ENCODE measurements around the gene NDUFAF4. TPM values are rescaled to one million over a fixed set of nuclear protein-coding genes. Genes with fewer than 3 reads are reported as not detected.
A peak's percentile ranks its signal among the peaks of the same experiment; 100 is the strongest.

NDUFAF4 gene
- total and polyA plus RNA-seq, 7 donors = 15.1 to 38.1 (median 29.9) TPM

DNA sequence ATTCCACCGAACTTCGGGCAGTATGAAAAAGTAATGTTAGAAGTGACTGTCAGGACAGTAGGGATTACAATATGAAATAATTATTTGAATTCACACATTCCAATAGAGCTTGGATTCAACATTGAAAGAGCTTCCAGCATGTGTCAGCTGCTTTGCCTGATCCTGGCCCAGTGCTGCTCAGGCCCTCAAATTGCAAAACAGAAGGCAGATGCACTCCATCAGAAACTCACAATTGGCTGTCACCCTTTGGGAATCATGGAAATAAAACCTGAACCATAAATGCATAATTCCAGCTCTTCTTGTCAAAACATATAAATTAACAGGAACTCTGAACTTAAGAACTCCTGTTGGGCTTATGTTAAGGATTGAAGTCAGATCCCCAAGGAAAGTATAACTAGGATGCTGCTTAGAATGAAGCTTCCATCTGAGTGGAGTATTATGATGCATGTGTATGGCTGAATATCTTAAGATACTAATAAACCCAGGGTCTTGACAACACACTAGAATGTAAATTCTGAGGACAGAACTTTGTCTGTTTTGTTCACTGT, 1.8 kb upstream of the NDUFAF4 start:
- peak overlapping the region; percentile 89 to 95 (median 92) for H3K27ac ChIP-seq
- intact Hi-C loops (cut with DNase I) = loop anchor here (2.0 to 10.0 kb wide), 2 partner anchors 159 to 385 kb away; partner anchors contain the start of gene MMS22L

DNA sequence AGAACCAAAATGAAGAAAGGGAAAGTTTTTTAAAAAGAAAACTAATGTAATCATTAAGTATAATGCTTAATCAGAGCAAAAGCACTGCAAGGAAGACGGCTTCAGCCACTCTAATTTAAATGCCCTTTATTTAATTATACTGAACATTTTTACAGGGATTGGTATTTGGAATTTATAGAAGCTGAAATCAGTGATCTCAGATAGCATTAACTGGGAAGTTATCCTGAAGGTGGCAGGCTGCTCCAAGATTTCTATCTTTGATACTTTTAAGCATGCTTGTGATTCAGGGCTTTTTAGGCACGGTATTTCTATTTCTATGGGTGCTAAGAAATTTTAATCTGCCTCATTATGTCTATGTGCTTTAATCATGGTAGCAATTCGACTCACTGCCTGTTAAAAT, 1.3 kb upstream of the NDUFAF4 start:
- TF ChIP-seq, protein P1, sequence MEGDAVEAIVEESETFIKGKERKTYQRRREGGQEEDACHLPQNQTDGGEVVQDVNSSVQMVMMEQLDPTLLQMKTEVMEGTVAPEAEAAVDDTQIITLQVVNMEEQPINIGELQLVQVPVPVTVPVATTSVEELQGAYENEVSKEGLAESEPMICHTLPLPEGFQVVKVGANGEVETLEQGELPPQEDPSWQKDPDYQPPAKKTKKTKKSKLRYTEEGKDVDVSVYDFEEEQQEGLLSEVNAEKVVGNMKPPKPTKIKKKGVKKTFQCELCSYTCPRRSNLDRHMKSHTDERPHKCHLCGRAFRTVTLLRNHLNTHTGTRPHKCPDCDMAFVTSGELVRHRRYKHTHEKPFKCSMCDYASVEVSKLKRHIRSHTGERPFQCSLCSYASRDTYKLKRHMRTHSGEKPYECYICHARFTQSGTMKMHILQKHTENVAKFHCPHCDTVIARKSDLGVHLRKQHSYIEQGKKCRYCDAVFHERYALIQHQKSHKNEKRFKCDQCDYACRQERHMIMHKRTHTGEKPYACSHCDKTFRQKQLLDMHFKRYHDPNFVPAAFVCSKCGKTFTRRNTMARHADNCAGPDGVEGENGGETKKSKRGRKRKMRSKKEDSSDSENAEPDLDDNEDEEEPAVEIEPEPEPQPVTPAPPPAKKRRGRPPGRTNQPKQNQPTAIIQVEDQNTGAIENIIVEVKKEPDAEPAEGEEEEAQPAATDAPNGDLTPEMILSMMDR (IDR thresholded peaks at IDR 0.05) = peak in 3 of 4 experiments; percentile 38 to 52 (median 42)
- TF ChIP-seq POLR2AphosphoS5 (IDR thresholded peaks at IDR 0.05) (no peak), EP300 (IDR thresholded peaks at IDR 0.05) (no peak), POLR2A (IDR thresholded peaks at IDR 0.05) (no peak)
- no peak for DNase-seq
- Histone ChIP-seq H3K27me3 (peaks cover 0 to 3% (median 0%) of the 10 kb centered on the region in 3 donors), H3K4me3 (peak overlapping the region in 2 of 4 donors; percentile 86 to 92), H3K36me3 (peaks cover 0 to 20% (median 0%) of the 10 kb centered on the region in 4 donors), H3K27ac (peak overlapping the region; percentile 89 to 95 (median 92)), H3K4me1 (peaks cover 2 to 41% (median 30%) of the 10 kb centered on the region in 4 donors), H3K9me3 (no peaks in the 10 kb centered on the region)
- intact Hi-C loops (cut with DNase I) = loop anchor here (2.0 to 10.0 kb wide), 2 partner anchors 160 to 386 kb away; partner anchors contain the start of gene MMS22L
- WGBS, 2 donors = 9 to 22% methylated on average over 3 of the region's 3 CpGs

More for the DNA sequence above, 1.8 kb upstream of the NDUFAF4 start:
- no peak for DNase-seq
- no peaks in the 10 kb centered on the region for H3K9me3 ChIP-seq
- no peak overlapping the region for H3K4me3 ChIP-seq
- H3K4me1 ChIP-seq = peaks cover 2 to 41% (median 29%) of the 10 kb centered on the region in 4 donors
- 79 to 88% methylated on average over 2 of the region's 2 CpGs for WGBS, 2 donors
- peaks cover 0 to 3% (median 0%) of the 10 kb centered on the region in 3 donors for H3K27me3 ChIP-seq
- peaks cover 0 to 15% (median 0%) of the 10 kb centered on the region in 4 donors for H3K36me3 ChIP-seq
- no peak for TF ChIP-seq EP300 (IDR thresholded peaks at IDR 0.05)
- TF ChIP-seq, protein P1 (IDR thresholded peaks at IDR 0.05) = no peak
- no peak for TF ChIP-seq POLR2A (IDR thresholded peaks at IDR 0.05)
- TF ChIP-seq POLR2AphosphoS5 (IDR thresholded peaks at IDR 0.05) = peak in 1 of 4 donors; percentile 33

DNA sequence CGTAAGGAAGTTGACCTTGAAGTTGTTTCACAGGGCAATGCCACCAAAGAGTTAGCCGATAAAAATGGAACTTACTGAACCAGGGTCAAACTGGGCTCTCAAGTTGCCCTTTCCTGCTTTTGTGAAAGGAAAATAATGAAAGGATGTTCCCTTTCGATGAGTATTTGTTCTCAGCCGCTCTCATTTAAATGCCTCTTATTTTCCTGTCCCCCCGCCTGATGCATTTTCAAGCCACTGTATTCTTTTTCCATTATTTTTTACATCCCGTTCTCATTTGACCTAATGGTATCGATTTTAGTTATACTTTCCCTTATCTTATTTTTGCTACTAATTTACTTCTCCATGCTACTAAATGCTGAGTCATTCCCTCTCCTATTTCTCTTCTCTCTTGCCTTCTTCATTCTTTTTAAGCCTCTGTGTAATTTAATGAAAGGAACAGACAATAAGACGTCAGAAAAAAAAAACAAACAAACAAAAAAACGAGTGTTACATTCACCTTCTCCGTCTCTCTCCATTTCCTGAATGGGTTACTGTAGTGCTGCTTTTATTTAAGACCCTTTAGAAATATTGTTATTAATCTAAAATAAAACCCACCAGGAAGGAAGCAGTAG, 655 bp upstream of the NDUFAF4 start:
- intact Hi-C loops (cut with DNase I) = loop anchor here (1.0 to 10.0 kb wide), 3 partner anchors 26 to 386 kb away; partner anchors contain the start of genes KLHL32 and MMS22L
- peaks cover 2 to 41% (median 31%) of the 10 kb centered on the region in 4 donors for H3K4me1 ChIP-seq
- H3K36me3 ChIP-seq = peaks cover 0 to 23% (median 0%) of the 10 kb centered on the region in 4 donors
- H3K27me3 ChIP-seq = no peaks in the 10 kb centered on the region
- H3K9me3 ChIP-seq = no peaks in the 10 kb centered on the region
- 1% methylated on average over 10 of the region's 10 CpGs for WGBS, 2 donors
- peak overlapping the region; percentile 86 to 93 (median 92) for H3K4me3 ChIP-seq
- H3K27ac ChIP-seq = peak overlapping the region; percentile 89 to 95 (median 92)
- no peak for DNase-seq
- TF ChIP-seq POLR2A (IDR thresholded peaks at IDR 0.05) (no peak), EP300 (IDR thresholded peaks at IDR 0.05) (no peak), POLR2AphosphoS5 (IDR thresholded peaks at IDR 0.05) (no peak)
- TF ChIP-seq, protein P1 (IDR thresholded peaks at IDR 0.05) = no peak

DNA sequence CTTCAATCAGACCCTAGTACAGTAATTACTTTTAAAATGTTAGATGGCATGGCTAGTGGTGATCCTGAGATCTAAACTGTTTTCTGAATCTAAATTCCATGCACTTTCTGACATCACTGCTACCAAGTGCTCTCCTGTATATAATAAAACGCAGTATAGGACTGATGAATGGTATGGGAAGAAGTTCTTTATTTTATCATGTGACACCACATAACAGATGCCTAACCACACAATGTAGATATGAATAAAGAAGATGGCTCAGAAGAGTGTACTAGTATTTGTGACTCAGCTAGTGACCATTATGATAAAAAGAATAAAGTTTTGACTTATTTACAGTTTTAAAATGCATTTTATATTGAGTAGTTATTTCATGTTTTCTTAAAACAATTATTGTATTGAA, 8.5 kb downstream of the NDUFAF4 start:
- WGBS, 2 donors = 0 to 44% methylated on average over 1 of the region's 1 CpG
- intact Hi-C loops (cut with DNase I) = no loop called here
- H3K4me3 ChIP-seq = no peak overlapping the region
- TF ChIP-seq POLR2AphosphoS5 (IDR thresholded peaks at IDR 0.05) = no peak
- TF ChIP-seq, protein P1 (IDR thresholded peaks at IDR 0.05) = no peak
- no peak for TF ChIP-seq POLR2A (IDR thresholded peaks at IDR 0.05)
- no peak for TF ChIP-seq EP300 (IDR thresholded peaks at IDR 0.05)
- DNase-seq = no peak
- peaks cover 0 to 40% (median 15%) of the 10 kb centered on the region in 4 donors for H3K36me3 ChIP-seq
- H3K27ac ChIP-seq = no peak overlapping the region
- no peaks in the 10 kb centered on the region for H3K9me3 ChIP-seq
- no peaks in the 10 kb centered on the region for H3K27me3 ChIP-seq
- H3K4me1 ChIP-seq = peaks cover 0 to 2% (median 0%) of the 10 kb centered on the region in 4 donors

Data from sigmoid colon (tissue), 7 donors.